Activated CD4-positive, alpha-beta T cell treated with anti-CD3 and anti-CD28 coated beads, Interleukin-2, Interleukin-6, amounts not matched to agents 100 ng/mL and 50 ng/mL, durations not matched to agents 16 hours and 8 hours (primary cell): Measurements from ENCODE around the gene KCNQ1.

Source experiments
- DNase-seq: peaks from one replicate; pipeline ENCODE4 v3.0.0-alpha.2; 2020

KCNQ1 gene

DNA sequence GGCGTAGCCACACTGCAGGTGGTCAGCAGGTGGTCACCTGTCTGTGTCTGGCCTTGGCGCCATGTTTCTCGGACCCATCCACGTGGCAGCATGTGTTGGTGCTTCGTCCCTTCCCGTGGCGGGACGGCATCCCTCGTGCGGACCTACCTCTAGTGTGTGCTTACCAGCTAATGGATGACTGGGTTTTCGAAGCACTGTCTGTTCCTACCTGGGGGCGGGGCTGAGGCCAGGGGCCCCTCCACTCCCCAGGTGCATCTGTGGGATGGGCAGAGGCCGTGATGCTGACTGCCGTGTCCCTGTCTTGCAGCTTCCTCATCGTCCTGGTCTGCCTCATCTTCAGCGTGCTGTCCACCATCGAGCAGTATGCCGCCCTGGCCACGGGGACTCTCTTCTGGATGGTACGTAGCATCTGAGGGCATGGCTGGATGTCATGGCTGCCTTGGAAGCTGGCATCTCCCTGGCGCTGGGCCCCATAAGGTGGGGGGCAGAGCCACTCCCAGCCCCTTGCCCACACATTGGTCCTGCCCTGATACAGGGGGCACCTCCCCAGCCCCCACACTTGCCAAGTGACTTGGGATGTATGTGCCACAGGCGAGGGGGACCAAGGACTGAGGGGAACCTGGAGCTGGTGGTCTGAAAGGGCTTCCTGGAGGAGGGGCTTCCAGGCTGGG lies 82.9 kb downstream of the KCNQ1 start:
- DNase-seq = no peak

DNA sequence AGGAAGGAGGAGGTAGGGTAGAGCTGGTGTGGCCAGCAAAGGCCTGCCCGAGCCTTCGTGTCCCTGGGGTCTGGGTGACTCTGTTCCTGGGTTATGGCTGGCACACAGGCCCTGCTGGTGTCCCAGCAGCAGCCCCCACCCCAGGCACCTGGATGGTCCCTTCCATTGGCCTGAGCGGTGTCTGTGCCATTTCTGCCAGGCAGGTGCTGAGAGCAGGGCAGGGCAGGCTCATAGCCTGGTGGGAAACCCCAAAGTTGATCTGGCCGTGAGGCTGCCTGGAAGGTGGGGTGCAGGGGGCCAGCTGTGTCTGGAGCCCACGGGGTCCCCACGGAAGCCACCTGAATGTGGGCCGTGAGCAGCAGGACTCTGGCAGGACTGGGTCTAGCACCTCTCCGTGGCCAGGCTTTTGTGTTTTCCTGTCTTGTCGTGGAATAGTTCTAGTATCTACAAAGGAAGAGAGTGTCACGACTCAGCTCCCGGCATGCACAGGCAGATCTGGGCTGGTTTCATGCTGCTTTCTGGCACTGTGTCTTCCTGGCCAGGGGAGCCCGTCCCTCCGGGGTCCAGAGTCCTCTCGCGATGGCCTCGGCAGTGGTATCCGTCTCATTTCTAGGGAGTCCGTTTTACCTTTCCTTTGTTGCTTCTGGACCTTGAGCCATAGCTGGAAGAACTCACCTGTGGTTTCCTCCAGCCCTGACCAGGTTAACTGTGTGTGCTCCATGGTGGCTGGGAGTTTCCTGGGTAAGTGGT lies 83.7 kb downstream of the KCNQ1 start:
- no peak for DNase-seq

DNA sequence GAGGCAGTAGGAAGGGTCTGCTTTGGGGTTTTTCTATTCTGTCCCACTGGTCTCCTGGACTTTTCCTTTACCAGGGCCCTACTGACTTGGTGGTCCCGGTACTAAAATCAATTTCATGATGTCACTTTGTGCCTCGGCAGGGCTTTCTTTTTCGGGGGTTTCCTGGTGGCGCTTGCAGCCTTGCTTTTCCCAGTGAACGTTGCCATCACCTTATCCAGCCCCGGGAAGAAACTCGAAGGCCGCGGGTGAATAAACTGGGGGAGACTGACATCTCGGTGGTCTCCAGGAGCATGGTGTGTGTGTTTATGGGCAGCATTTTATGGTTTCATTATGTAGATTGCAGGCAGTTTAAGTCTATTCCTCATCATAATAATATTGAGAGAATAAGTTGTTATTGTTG lies 84.4 kb downstream of the KCNQ1 start:
- DNase-seq = no peak

DNA sequence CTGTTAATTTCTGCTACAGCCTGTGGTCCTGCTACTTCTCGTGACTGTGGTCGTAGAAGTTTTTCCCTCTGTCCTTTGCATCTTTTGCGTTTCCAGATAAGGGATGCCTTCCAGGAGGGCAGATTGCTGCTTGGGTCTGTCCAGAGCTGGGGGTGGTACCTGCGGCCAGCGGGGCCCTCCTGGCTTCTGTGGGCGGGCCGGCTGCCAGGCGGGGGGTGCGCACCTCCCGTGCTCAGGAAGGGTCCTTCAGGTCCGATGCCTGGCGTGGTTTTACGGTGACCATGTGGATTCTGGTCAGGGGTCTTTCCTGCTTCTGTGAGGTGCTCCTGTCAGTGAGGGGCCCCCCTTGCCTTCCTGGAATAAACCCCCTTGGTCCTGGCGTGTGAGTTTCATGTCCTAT lies 84.8 kb downstream of the KCNQ1 start:
- DNase-seq = no peak

DNA sequence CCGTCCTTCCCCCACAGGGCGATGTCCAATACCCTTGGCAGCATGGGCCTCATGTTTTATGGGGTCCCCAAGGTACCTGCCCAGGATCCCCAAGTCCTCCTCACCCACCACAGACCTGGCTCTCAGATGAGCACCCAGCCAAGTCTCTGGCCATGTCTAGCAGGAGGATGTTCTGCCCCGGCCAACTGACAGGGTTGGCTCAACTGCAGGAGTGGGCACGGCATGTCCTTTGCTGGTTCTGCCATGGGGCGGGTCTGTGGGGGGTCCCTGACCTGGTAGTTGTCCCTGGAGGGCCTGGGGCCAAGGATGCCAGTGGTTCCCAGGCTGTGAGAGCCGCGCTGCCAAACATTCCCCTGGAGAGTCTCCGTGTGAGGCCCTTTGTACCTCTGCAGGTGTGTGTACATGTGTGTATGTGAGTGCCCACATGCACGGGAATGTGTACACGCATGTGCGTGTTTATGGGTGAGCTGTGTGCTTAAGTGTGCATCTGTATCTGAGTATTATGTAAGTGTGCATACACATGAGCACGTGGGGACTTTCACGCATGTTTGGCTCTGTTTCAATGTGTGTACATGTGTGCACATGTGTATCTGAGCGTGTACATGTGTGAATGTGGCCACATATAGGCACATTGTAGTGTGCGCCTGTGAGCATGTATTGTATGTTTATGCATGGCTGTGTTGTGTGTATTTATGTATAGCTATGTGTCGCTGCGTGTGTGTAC lies 85.5 kb downstream of the KCNQ1 start:
- no peak for DNase-seq

DNA sequence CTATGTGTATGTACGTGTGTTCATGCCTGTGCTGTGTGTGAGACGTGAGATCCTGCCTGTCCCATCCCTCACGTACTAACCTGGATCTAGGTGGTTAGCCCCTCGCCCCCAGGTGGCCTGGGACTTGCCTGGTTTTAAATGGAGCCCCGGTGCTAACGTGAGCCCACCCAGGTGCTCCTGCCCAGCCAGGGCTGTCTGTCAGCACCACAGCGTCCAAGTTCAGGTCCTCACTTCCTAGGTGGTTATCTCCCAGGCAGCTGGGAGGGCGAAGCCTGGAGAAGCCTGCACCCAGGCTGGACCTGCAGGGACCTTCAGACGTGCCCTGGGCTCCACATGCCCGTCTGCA lies 86.0 kb downstream of the KCNQ1 start:
- no peak for DNase-seq

DNA sequence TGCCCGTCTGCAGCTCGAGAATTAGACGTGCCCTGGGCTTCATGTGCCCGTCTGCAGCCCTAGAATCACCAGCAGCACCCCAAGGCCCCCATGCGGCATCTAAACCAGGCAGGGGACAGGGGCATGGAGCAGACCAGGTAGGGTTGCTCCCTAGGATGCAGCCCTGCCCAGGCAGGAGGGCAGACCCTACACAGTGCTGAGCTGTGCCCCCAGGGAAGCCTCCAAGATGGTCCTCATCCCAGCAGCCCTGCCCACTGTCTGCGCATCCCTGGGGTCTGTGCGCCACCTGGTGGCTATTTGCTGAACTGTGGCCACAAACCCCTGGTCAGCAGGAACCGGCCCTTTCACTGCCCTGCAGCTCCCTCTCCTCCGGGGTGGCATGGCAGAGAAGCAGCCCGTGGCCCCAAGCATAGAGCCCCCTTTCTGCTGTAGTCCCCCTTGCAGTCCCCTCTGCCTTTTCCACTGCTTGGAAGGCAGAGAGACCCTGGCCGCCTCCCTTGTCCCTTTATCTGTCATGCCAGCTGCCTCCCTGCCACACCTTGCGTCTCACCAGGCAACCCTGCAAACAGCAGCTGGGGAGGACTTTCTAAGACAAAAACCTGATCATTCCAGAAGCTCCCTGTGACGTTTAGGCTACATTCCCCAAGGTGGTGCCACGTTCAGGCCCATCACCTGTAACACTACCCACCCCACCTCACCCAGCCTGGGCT lies 86.6 kb downstream of the KCNQ1 start:
- peak; percentile 70 for DNase-seq

DNA sequence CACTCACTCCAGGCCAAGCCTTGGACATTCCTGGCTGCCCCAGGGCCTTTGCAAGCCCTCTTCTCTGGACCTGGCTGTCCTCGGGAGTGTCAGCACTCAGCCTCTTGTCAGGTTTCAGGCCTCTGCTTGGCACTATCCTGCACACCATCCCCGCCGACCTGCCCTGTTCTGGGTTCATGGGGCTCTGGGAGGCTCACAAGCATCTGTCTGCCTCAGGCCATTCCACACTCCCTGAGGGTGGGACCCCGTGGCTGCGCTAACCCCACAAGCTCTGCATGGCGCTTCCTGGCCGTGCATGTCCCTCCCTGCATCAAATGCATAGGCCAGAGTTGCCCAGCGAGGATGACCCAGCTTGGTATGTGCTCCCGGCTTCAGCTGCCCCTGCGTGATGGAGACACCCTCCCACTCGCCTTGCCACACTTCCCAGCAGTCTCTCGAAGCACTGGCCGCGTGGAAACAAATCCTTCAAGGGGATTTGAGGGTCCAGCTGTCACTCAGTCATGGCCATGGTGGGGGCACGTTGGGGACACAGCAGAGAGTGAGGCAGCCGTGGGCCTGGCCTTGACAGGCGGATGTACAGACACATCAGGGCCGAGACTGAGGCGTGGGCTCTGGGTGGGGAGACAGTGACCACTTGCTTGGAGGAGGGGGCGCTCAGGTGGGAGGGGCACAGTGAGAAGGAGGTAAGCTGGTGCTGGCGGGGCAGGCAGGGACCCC lies 87.3 kb downstream of the KCNQ1 start:
- DNase-seq = no peak

DNA sequence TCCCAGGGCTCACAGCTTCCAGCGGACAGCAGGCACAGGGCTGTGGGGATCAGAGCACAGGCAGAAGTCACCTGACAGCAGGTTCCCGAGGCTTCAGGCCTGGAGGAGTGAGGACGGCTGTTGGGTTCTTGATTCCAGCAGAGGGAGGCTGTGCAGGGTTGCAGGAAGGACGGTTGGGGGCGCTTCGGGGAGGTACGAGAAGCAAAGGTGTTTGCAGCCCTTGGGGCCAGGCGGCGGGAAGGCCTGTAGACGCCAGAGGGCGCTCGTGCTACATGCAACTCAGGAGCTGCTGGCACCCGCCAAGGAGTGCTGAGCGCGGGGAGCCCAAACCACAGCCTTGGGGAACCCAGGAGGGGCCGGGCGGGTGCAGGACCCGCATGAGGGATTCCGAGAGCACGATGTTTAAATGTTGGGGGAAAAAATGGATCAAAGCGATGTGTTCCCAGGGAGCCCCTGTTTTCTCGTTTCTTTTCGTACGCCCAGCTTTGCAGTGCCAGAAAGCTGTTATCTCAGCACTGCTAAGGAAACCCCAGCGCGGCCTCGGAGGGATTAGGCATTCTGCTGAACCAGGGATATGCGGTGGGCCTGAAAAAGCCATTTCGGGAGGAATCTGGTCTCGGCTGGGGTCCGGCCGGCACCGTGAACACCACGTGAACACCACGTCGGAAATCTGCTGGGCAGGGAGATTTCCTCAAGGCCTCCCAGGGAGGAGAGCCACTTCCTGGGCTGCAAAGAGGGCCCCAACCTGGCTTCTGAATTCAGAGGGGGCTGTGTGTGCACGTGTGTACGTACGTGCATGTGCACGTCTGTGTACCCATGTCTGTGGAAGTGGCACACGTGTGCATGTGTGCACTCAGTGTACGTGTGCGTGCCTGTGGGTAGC lies 88.1 kb downstream of the KCNQ1 start:
- peak; percentile 95 for DNase-seq

DNA sequence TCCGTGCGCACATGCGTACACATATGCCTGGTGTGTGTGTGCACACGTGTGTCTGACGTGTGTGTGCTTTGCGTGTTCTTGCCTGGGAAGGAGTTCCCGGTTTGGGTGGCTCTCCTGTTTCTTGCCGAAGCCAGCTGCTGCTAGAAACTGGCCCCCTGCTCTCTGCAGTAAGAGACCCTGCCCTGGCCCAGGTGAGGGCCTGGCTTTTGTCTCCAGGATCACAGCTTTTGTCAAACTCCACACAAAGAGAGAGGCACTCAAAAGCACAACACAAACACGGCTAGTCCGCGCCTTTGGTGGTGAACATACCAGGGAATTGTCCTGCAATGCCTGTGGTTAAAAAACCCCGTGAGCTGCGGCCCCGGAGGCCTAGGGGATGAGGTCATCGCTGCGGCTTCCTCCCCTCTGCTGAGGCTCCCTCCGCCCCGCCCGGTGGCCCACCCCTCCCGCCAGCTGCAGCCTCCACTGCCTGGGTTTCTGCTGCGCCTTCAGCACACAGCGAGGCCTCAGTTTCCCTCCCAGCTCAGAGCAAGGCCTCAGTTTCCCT lies 88.9 kb downstream of the KCNQ1 start:
- DNase-seq = peak; percentile 9

DNA sequence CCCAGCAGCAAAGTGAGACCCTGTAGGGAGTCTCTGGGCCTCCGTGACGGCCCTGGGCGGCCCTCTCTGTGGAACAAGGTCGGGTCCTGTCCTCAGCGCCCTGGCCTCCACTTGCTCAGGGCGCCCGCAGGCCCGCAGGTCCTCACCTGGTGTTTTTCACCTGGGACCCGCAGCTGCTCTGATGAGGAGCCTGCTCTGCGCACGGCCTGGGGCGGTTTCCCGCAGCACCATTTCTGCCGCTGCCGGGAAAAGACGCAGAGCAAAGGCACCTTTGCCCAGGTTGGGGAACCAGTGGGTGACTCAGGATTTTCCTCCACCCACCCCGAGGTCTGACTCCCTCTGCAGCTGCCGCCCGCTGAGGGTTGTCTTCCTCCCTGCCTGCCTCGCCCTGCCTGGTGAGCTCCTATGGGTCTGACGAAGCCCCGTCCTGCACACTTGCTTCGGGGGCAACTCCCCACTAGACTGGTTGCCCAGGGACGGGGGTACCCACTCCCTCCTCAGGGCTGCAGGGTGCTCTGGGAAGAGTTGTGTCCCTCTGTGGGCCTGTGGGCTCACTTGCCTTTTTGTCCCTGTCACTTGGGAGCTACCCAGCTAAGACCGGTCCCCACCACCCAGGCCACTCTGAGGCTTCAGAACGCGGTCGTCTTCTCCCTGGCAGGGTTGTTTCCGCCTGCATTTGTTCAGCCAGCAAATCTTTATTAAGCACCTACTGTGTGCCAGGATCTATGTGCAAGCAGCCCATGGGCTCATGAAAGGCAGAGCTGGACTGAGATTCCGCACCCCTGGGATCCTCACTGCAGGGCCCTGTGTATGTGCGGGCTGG lies 89.5 kb downstream of the KCNQ1 start:
- no peak for DNase-seq

DNA sequence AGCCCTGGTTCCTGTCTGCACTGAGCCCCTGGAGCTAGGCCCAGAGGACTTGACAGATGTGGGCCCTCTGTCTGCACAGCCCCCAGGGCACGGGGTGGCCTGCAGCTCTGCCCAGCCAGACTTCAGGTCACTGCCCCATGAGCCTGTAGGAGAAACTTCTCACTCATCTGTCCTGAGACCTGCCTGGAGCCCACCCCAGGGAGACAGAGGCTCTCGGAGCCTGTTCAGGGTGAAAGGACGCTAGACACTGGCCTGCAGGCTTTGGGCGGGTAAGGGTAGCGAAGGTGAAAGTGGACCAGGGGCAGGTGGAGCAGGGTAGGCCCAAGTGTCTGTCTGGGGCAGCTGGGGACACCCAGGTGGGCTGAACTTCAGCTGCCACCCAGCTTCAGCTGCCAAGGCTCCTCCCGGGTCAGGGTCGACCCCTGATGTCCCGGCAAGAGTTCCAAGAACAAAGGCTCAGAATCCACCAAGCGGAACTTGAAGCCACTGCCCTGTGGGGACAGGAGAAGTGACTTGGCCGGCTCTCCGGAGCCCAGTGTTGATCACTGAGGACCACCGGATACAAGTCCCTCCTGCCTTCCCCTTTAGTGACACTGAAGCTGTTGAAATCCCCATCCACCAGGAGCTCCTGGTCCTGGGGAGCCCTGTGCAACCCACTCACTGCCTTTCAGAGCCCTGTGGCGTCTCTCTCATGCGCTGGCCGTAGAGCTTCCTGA lies 90.3 kb downstream of the KCNQ1 start:
- no peak for DNase-seq

DNA sequence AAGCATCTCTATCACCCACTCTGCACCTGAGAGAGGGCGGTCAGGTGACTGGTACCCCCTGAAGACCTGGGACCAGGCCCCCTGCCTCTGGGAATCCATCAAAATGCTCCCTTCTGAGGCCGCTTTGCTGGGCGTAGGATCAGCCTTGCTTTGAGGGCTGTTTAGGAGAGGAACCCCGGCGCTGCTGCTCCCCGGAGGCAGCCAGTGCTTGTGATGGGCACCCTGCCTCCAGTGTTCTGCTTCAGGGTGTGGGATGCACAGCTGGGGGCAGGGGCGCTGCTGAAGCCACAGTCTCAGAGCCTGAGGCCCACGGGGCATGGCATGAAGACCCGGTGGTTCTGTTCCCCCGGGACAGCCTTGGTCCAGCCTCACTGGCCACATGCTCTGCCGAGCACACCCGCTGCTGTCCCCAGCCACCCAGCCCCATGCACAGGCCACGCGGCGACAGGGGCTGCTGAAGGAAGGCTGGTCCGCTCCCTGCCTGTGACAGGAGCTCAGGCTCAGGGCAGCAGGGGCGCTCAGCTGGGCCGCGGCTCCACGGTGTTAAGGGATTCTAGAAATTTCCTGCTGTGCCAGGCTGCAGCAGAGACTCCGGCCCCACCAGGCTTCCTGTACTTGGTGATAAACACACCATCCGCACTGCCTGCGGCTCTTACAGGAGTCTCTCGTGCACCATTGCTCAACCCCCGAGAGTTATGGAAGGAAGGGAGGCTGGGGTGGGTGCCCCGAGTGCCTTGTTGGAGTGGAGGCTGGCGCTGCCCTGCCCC lies 91.0 kb downstream of the KCNQ1 start:
- DNase-seq = no peak

DNA sequence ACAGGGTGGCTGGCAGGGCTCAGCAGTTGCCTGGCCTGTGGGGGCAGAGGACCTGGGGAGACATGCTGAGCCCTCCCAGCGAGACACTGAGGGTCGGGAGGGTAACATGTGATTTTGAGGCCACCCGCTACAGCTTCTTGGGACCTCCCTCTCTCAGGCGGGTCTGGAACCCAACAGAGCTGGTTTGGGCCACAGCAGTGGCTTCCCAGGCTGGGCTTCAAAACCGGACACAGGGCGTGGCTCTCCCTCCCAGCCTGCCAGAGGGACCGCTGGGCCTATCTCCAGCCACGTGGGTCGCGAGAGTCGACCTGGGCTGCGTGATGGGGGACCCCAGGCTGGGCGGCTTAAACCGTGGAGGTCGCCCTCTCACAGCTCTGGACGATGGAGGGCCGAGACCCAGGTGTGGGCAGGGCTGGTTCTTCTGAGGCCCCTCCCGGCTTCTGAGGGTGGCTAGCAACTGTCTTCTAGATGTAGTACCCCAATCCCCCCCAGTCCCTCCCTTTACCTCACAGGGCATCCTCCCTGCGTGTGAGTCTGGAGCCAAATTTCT lies 91.7 kb downstream of the KCNQ1 start:
- DNase-seq = no peak

DNA sequence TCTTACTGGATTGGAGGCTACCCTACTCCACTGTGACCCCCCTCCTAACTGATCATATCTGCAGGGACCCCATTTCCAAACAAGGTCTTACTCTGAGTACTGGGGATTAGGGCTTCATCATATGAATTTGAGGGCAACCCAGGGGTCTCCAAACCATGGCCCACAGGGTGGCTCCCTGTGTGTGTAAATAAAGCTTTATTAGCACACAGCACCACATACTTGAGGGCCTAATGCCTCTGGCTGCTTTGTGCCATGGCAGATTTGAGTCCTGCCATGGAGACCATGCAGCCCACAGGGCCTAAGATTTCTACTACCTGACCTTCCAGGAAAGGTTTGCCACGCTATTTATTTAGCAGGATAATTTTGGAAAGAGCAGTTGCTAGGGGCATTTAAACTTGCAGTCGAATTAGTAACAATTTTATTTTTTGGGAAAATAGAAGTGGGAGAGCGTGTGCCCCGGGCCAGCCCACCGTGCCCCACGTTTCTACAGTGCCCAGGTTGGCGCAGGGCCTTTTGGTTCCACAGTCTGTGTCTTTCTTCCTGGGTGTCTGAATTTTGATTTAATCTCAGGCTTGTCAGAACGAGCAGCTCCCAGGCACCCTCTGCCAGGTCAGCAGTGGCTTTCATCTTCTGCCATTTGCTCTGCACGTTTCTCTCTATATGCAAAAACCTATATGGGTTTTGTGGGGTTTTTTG lies 92.3 kb downstream of the KCNQ1 start:
- DNase-seq = no peak

DNA sequence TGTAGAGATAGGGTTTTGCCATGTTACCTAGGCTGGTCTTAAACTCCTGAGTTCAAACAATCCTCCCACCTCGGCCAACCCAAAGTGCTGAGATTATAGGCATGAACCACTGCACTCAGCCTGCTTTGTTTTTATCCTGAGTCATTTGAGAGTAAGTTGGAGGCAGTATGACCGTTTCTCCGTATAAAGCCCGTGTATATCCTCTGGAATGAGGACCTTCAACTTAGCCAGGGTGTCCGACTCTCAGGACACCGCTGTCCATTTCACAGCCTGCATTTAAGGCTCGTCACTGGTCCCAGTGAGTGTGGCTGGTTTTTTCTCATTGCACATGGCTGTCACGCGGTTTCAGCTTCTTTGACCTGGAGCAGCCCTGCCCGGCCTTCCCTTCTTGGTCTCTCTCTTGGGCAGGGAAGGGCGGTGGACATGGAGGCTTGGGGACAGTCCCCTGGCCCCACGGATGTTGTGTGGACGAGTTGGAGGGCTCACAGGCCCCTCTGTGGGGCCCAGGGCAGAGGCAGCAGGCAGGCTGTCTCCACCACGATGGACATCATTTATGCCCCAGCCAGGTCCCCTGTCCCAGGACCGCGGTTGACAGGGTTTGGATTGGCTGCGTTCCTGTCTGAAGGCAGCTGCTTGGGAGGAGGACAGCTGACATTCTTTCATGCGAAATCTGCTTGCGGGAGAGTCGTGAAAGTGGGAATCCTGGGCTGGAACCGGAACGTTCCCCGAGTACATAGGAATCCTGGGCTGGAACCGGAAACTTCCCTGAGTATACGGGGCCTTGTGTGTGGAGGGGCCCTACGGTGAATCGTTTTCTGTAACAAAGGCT lies 93.3 kb downstream of the KCNQ1 start:
- no peak for DNase-seq

DNA sequence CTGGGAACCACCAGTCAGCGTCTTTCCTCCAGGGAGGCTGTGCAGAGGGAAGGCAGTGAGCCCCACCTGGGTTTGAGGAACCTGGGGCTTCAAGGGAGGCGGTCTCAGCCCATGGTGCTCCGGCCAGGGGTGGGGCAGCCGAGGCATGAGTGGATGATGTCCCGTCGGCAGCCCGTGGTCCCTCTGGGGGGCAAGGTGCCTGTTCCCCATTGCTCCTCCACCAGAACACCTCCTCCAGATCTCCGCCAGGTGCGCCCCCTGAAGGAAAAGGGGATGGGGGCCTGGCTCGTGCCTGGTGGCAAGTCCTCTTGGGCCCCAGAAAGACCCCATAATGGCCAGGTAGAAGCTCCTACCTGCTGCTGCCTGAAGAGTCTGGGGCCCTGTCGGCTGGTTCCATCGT lies 94.1 kb downstream of the KCNQ1 start:
- DNase-seq = no peak
